Measurements from ENCODE around the gene CLEC9A. TPM values are rescaled to one million over a fixed set of nuclear protein-coding genes. Genes with fewer than 3 reads are reported as not detected.

The CLEC9A gene
- total RNA-seq, 1 experiment from 2014 or later = not detected

- TF ChIP-seq SP1 (IDR thresholded peaks at IDR 0.05; ENCODE audit: low read depth) (no peak), ATF3 (IDR thresholded peaks at IDR 0.05) (no peak), CEBPB (IDR thresholded peaks at IDR 0.05; ENCODE audit: low read depth) (no peak), EZH2phosphoT487 (IDR thresholded peaks at IDR 0.05; ENCODE audit: borderline replicate concordance) (no peak), ELF1 (IDR thresholded peaks at IDR 0.05; ENCODE audit: borderline replicate concordance, low read depth) (no peak)
Observed at GRCh38 chr12:10082117-10082874, 51.8 kb downstream of the CLEC9A start (continued).

- Histone ChIP-seq H3K36me3 (ENCODE audit: control insufficient read depth in 1 of 2, insufficient read depth in 2 of 2, low read length in 2 of 2) (no peaks in the 10 kb centered on the region), H4K20me1 (ENCODE audit: insufficient read depth) (no peaks in the 10 kb centered on the region), H3K9ac (ENCODE audit: low read length) (no peak overlapping the region), H3K4me3 (replicated peaks in 1 of 2; ENCODE audit: low read depth in 1 of 2, low read length in 2 of 2) (no peak overlapping the region), H2AFZ (ENCODE audit: low read depth, low read length, poor library complexity, severe bottlenecking) (no peak overlapping the region), H3K79me2 (ENCODE audit: insufficient read depth, low read length) (no peaks in the 10 kb centered on the region), H3K4me1 (ENCODE audit: control insufficient read depth in 1 of 2, insufficient read depth in 2 of 2, low read length in 2 of 2) (no peaks in the 10 kb centered on the region), H3K9me3 (ENCODE audit: control insufficient read depth in 1 of 2, insufficient read depth in 1 of 2, low read depth in 1 of 2, low read length in 2 of 2) (no peaks in the 10 kb centered on the region), H3K27ac (ENCODE audit: low read depth, low read length) (no peak overlapping the region), H3K9me2 (ENCODE audit: insufficient read depth) (no peaks in the 10 kb centered on the region), H3K27me3 (ENCODE audit: insufficient read depth, low read length) (peaks cover 21% of the 10 kb centered on the region), H3K4me2 (ENCODE audit: low read length) (no peak overlapping the region)
- no TSS peak for BruUV-seq (replicated peaks)
- RAD21 ChIA-PET (ENCODE audit: low non-redundant PET in 1 of 2, low total read pairs in 2 of 2, uncharacterized antibody in 2 of 2, unreplicated experiment in 2 of 2) = no interaction called here
- POLR2A ChIA-PET = no interaction called here
- TF ChIP-seq POLR2AphosphoS5 (IDR thresholded peaks at IDR 0.05; ENCODE audit: low read depth, low read length) = no peak
- TF ChIP-seq ELF1 (IDR thresholded peaks at IDR 0.05; ENCODE audit: borderline replicate concordance, low read depth) = no peak
- TF ChIP-seq SP1 (IDR thresholded peaks at IDR 0.05; ENCODE audit: low read depth) = no peak
- no peak for DNase-seq (ENCODE audit: low read depth, low spot score)
- intact Hi-C loops (cut with micrococcal nuclease) = no loop called here
- no peak for ATAC-seq
- CTCF ChIA-PET = no interaction called here
Observed at GRCh38 chr12:10084733-10085132, 54.3 kb downstream of the CLEC9A start.

DNA sequence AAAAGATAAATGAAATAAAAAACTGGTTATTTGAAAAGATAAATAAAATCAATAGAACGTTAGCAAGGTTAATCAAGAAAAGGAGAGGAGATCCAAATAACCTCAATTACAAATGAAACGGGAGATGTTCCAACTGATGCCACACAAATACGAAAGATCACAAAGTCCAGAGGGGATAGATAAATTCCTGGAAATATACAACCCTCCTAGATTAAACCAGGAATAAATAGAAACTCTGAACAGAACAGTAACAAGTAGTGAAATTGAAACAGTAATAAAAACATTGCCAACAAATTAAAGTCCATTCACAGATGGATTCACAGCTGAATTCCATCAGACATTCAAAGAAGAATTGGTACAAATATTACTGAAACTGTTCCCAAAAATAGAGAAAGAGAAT is 55.9 kb downstream of the CLEC9A start:
- ChIA-PET CTCF (no interaction called here), POLR2A (no interaction called here), RAD21 (ENCODE audit: low non-redundant PET in 1 of 2, low total read pairs in 2 of 2, uncharacterized antibody in 2 of 2, unreplicated experiment in 2 of 2) (no interaction called here)
- BruUV-seq (replicated peaks) = no TSS peak
- Histone ChIP-seq H3K9me2 (ENCODE audit: insufficient read depth) (no peaks in the 10 kb centered on the region), H3K9me3 (ENCODE audit: control insufficient read depth in 1 of 2, insufficient read depth in 1 of 2, low read depth in 1 of 2, low read length in 2 of 2) (no peaks in the 10 kb centered on the region), H3K27me3 (ENCODE audit: insufficient read depth, low read length) (peaks cover 27% of the 10 kb centered on the region), H3K9ac (ENCODE audit: low read length) (no peak overlapping the region), H4K20me1 (ENCODE audit: insufficient read depth) (no peaks in the 10 kb centered on the region), H3K4me1 (ENCODE audit: control insufficient read depth in 1 of 2, insufficient read depth in 2 of 2, low read length in 2 of 2) (no peaks in the 10 kb centered on the region), H2AFZ (ENCODE audit: low read depth, low read length, poor library complexity, severe bottlenecking) (no peak overlapping the region), H3K36me3 (ENCODE audit: control insufficient read depth in 1 of 2, insufficient read depth in 2 of 2, low read length in 2 of 2) (no peaks in the 10 kb centered on the region), H3K27ac (ENCODE audit: low read depth, low read length) (no peak overlapping the region), H3K4me3 (replicated peaks in 1 of 2; ENCODE audit: low read depth in 1 of 2, low read length in 2 of 2) (no peak overlapping the region), H3K79me2 (ENCODE audit: insufficient read depth, low read length) (no peaks in the 10 kb centered on the region), H3K4me2 (ENCODE audit: low read length) (no peak overlapping the region)
- no peak for ATAC-seq
- intact Hi-C loops (cut with micrococcal nuclease) = no loop called here
- DNase-seq (ENCODE audit: low read depth, low spot score) = no peak
- no peak for TF ChIP-seq ELF1 (IDR thresholded peaks at IDR 0.05; ENCODE audit: borderline replicate concordance, low read depth)
- TF ChIP-seq CTCF (IDR thresholded peaks at IDR 0.05 in 2 of 3, conservative IDR thresholded peaks at IDR 0.05 in 1 of 3; ENCODE audit: borderline replicate concordance in 1 of 3, insufficient read depth in 1 of 3, low read depth in 2 of 3, low read length in 2 of 3) = no peak
- TF ChIP-seq, protein P1, sequence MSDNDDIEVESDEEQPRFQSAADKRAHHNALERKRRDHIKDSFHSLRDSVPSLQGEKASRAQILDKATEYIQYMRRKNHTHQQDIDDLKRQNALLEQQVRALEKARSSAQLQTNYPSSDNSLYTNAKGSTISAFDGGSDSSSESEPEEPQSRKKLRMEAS (IDR thresholded peaks at IDR 0.05) = no peak
- TF ChIP-seq EZH2 (IDR thresholded peaks at IDR 0.05) = no peak
- no peak for TF ChIP-seq POLR2AphosphoS5 (IDR thresholded peaks at IDR 0.05; ENCODE audit: low read depth, low read length)
- no peak for TF ChIP-seq JUND (IDR thresholded peaks at IDR 0.05)
- no peak for TF ChIP-seq ZNF274 (IDR thresholded peaks at IDR 0.05; ENCODE audit: low read depth, low read length)
- no peak for TF ChIP-seq ZBTB33 (IDR thresholded peaks at IDR 0.05; ENCODE audit: extremely low read depth, insufficient replicate concordance, low read length)
